GM10847 (cell line): ENCODE measurements around the gene PASK.

Experiments
- POLR2A ChIP-seq: IDR thresholded peaks from 2 replicates; pipeline ENCODE4 v1.6.1; 2011; ENCODE audit not compliant: insufficient read length; ENCODE audit errors: extremely low read depth

PASK gene

GRCh38 chr2:241157841-241158545, 8.7 kb upstream of the PASK start:
- TF ChIP-seq POLR2A = no peak

- no peak for TF ChIP-seq POLR2A
Observed at GRCh38 chr2:241156971-241157441, 7.7 kb upstream of the PASK start.

GRCh38 chr2:241155936-241156335, 6.7 kb upstream of the PASK start:
- TF ChIP-seq POLR2A = no peak

- TF ChIP-seq POLR2A = no peak
Observed at GRCh38 chr2:241154915-241155314, 5.6 kb upstream of the PASK start.

GRCh38 chr2:241153616-241154015, 4.3 kb upstream of the PASK start:
- no peak for TF ChIP-seq POLR2A

- no peak for TF ChIP-seq POLR2A
Observed at GRCh38 chr2:241151934-241152660, 2.8 kb upstream of the PASK start.

- TF ChIP-seq POLR2A = no peak
Observed at GRCh38 chr2:241150660-241151530, 1.6 kb upstream of the PASK start.

- TF ChIP-seq POLR2A = peak; percentile 77
Observed at GRCh38 chr2:241149925-241150659, 820 bp upstream of the PASK start, which contains the start of gene PPP1R7. PPP1R7 (plus strand) TSS chr2:241150467; CDS start chr2:241150496, 29 bp downstream.

GRCh38 chr2:241149675-241149924, 328 bp upstream of the PASK start:
- TF ChIP-seq POLR2A = no peak

- TF ChIP-seq POLR2A = no peak
Observed at GRCh38 chr2:241148239-241148638, 1.0 kb downstream of the PASK start.

GRCh38 chr2:241147336-241147735, 1.9 kb downstream of the PASK start:
- TF ChIP-seq POLR2A = no peak

GRCh38 chr2:241146286-241146685, 3.0 kb downstream of the PASK start:
- no peak for TF ChIP-seq POLR2A

GRCh38 chr2:241142593-241142992, 6.7 kb downstream of the PASK start:
- TF ChIP-seq POLR2A = no peak

GRCh38 chr2:241142063-241142462, 7.2 kb downstream of the PASK start:
- TF ChIP-seq POLR2A = no peak

- no peak for TF ChIP-seq POLR2A
Observed at GRCh38 chr2:241141214-241141770, 8.0 kb downstream of the PASK start.
